Jurkat, Clone E6-1 (cell line): ENCODE results near the gene UQCRC1.
A peak's percentile ranks its signal among the peaks of the same experiment; 100 is the strongest.

ENCODE experiments used
- DNase-seq: peaks from one replicate; pipeline ENCODE4 v3.0.0-alpha.2; 2011; ENCODE audit warnings: low read depth, low spot score
- H3K4me3 ChIP-seq: 2 replicates; pipeline ENCODE4 v1.5.1; 2011; ENCODE audit warnings: mild to moderate bottlenecking, low read length, control low read depth, moderate library complexity

Gene UQCRC1

GRCh38 chr3:48607519-48607918, 1.9 kb downstream of the UQCRC1 start:
- no peak overlapping the region for H3K4me3 ChIP-seq
- DNase-seq = no peak

GRCh38 chr3:48601622-48601994, 7.8 kb downstream of the UQCRC1 start:
- no peak for DNase-seq
- no peak overlapping the region for H3K4me3 ChIP-seq

- no peak overlapping the region for H3K4me3 ChIP-seq
- no peak for DNase-seq
Measured at GRCh38 chr3:48600711-48601621, 8.5 kb downstream of the UQCRC1 start.

GRCh38 chr3:48599509-48600285, 9.7 kb downstream of the UQCRC1 start:
- DNase-seq = no peak
- no peak overlapping the region for H3K4me3 ChIP-seq

GRCh38 chr3:48599077-48599501, 10.4 kb downstream of the UQCRC1 start:
- H3K4me3 ChIP-seq = no peak overlapping the region
- no peak for DNase-seq

GRCh38 chr3:48598323-48599076, 10.9 kb downstream of the UQCRC1 start:
- DNase-seq = peak; percentile 11
- H3K4me3 ChIP-seq = no peak overlapping the region

GRCh38 chr3:48597408-48597800, 12.0 kb downstream of the UQCRC1 start:
- DNase-seq = no peak
- H3K4me3 ChIP-seq = no peak overlapping the region

- no peak for DNase-seq
Measured at GRCh38 chr3:48596676-48597407, 12.6 kb downstream of the UQCRC1 start.

GRCh38 chr3:48596157-48596556, 13.3 kb downstream of the UQCRC1 start:
- no peak overlapping the region for H3K4me3 ChIP-seq
- DNase-seq = no peak

More at GRCh38 chr3:48596676-48597407, 12.6 kb downstream of the UQCRC1 start:
- no peak overlapping the region for H3K4me3 ChIP-seq

- no peak for DNase-seq
- no peak overlapping the region for H3K4me3 ChIP-seq
Measured at GRCh38 chr3:48595526-48596121, 13.8 kb downstream of the UQCRC1 start.

GRCh38 chr3:48595075-48595525, 14.3 kb downstream of the UQCRC1 start, which contains the start of gene COL7A1:
Gene COL7A1, minus strand, starts transcription at chr3:48595329. Its CDS starts 170 bp downstream, at chr3:48595159.
- DNase-seq = no peak
- no peak within 1 kb of the TSS for H3K4me3 ChIP-seq

- no peak for DNase-seq
- no peak overlapping the region for H3K4me3 ChIP-seq
Measured at GRCh38 chr3:48594417-48595049, 14.9 kb downstream of the UQCRC1 start.

GRCh38 chr3:48593337-48593736, 16.1 kb downstream of the UQCRC1 start:
- DNase-seq = no peak
- H3K4me3 ChIP-seq = no peak overlapping the region

- no peak for DNase-seq
- H3K4me3 ChIP-seq = no peak overlapping the region
Measured at GRCh38 chr3:48592519-48593087, 16.8 kb downstream of the UQCRC1 start.

- H3K4me3 ChIP-seq = no peak overlapping the region
- no peak for DNase-seq
Measured at GRCh38 chr3:48591886-48592518, 17.4 kb downstream of the UQCRC1 start.

GRCh38 chr3:48591436-48591835, 18.0 kb downstream of the UQCRC1 start:
- DNase-seq = no peak
- no peak overlapping the region for H3K4me3 ChIP-seq

- no peak overlapping the region for H3K4me3 ChIP-seq
- no peak for DNase-seq
Measured at GRCh38 chr3:48588230-48588629, 21.2 kb downstream of the UQCRC1 start.
